Body of pancreas (tissue), 4 donors: ENCODE measurements around the gene PNMA1.

ENCODE experiments used
- POLR2A ChIP-seq, 3 donors: fragments of 450-650 bp; IDR thresholded peaks; one replicate each; pipeline ENCODE4 v1.6.1; 2016; ENCODE audit warnings: antibody characterized with exemption in 3 of 3, mild to moderate bottlenecking in 2 of 3
- TF ChIP-seq, protein P1 (sequence below), 7 experiments: fragments of 450-650 bp in 4 of 7; fragments of 200-600 bp in 3 of 7; sonication (generic) in 3 of 7; IDR thresholded peaks; one replicate each; pipeline ENCODE4 v1.5.1; 2016 to 2019; ENCODE audit warnings: antibody characterized with exemption in 7 of 7

DNA sequence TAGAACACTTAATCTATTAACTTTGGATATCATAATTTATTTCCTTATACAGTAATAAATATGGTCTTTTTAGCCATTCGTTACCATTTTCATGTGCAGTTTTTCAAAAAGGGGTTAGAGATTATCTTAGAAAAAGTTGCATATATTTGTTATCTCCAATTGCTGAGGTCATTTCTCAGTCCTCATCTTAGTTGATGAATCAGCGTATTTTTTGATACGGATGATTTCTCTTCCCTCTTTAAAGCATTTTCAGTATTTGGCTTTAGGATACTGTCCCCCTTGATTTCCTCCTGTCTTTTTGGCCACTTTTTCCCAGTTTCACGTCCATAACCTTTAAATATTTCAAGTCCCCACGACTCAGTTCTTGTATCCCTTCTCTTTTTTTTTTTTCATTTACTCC lies 47.6 kb downstream of the PNMA1 start:
- TF ChIP-seq, protein P1, sequence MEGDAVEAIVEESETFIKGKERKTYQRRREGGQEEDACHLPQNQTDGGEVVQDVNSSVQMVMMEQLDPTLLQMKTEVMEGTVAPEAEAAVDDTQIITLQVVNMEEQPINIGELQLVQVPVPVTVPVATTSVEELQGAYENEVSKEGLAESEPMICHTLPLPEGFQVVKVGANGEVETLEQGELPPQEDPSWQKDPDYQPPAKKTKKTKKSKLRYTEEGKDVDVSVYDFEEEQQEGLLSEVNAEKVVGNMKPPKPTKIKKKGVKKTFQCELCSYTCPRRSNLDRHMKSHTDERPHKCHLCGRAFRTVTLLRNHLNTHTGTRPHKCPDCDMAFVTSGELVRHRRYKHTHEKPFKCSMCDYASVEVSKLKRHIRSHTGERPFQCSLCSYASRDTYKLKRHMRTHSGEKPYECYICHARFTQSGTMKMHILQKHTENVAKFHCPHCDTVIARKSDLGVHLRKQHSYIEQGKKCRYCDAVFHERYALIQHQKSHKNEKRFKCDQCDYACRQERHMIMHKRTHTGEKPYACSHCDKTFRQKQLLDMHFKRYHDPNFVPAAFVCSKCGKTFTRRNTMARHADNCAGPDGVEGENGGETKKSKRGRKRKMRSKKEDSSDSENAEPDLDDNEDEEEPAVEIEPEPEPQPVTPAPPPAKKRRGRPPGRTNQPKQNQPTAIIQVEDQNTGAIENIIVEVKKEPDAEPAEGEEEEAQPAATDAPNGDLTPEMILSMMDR (IDR thresholded peaks at IDR 0.05): no peak
- no peak for TF ChIP-seq POLR2A (IDR thresholded peaks at IDR 0.05)
